HepG2 (cell line): ENCODE results near the gene MSMP. TPM values are rescaled to one million over a fixed set of nuclear protein-coding genes. Genes with fewer than 3 reads are reported as not detected.

Experiments
- ATF5 ChIP-seq: sonication (generic); formaldehyde crosslinking; IDR thresholded peaks from 2 replicates; pipeline ENCODE4 v1.4.0; 2020; ENCODE audit warnings: mild to moderate bottlenecking, low read depth, missing genetic modification reagents
- CREB1 ChIP-seq, 2 experiments: fragments of 450-650 bp in 1 of 2; IDR thresholded peaks; 2 replicates each; pipeline ENCODE4 v1.6.1; 2016 to 2017; ENCODE audit warnings: control low read depth in 1 of 2, mild to moderate bottlenecking in 1 of 2, missing compliant biosample characterization in 1 of 2, missing genetic modification characterization in 1 of 2
- MYPOP ChIP-seq: sonication (generic); formaldehyde crosslinking; IDR thresholded peaks from 2 replicates; pipeline ENCODE4 v1.8.1; 2023; ENCODE audit warnings: mild to moderate bottlenecking, moderate library complexity, missing genetic modification reagents
- NCOA1 ChIP-seq: sonication (generic); formaldehyde crosslinking; IDR thresholded peaks from 2 replicates; pipeline ENCODE4 v1.9.0; 2021; ENCODE audit warnings: missing genetic modification reagents
- PHF8 ChIP-seq: sonication (generic); formaldehyde crosslinking; IDR thresholded peaks from 2 replicates; pipeline ENCODE4 v1.5.0; 2020; ENCODE audit warnings: missing genetic modification reagents
- REST ChIP-seq, 2 experiments: IDR thresholded peaks; 2 replicates each; pipeline ENCODE4 v1.6.1; 2011 to 2012; ENCODE audit warnings: low read length in 2 of 2, borderline replicate concordance in 1 of 2, low read depth in 1 of 2, mild to moderate bottlenecking in 1 of 2, moderate library complexity in 1 of 2
- RFX3 ChIP-seq: IDR thresholded peaks from 2 replicates; pipeline ENCODE4 v1.6.1; 2016; ENCODE audit warnings: missing biosample characterization, missing genetic modification reagents
- THYN1 ChIP-seq: sonication (generic); formaldehyde crosslinking; IDR thresholded peaks from 2 replicates; pipeline ENCODE4 v1.8.1; 2023; ENCODE audit warnings: low read depth, mild to moderate bottlenecking, moderate library complexity, missing genetic modification reagents, borderline replicate concordance
- ZBTB34 ChIP-seq: sonication (generic); formaldehyde crosslinking; IDR thresholded peaks from 2 replicates; pipeline ENCODE4 v1.8.0; 2022; ENCODE audit warnings: mild to moderate bottlenecking, missing genetic modification reagents
- ZFAT ChIP-seq: sonication (generic); formaldehyde crosslinking; conservative IDR thresholded peaks from 2 replicates; pipeline ENCODE4 v1.8.1; 2023; ENCODE audit warnings: missing genetic modification reagents, inconsistent platforms
- ZFP36L2 ChIP-seq: sonication (generic); formaldehyde crosslinking; IDR thresholded peaks from 2 replicates; pipeline ENCODE4 v1.4.0; 2020; ENCODE audit warnings: missing genetic modification reagents
- ZKSCAN8 ChIP-seq: IDR thresholded peaks from 2 replicates; pipeline ENCODE4 v1.6.1; 2016; ENCODE audit warnings: borderline replicate concordance, missing genetic modification reagents, missing compliant biosample characterization
- ZNF276 ChIP-seq: sonication (generic); formaldehyde crosslinking; IDR thresholded peaks from 2 replicates; pipeline ENCODE4 v1.4.0; 2020; ENCODE audit warnings: mild to moderate bottlenecking, low read depth, missing genetic modification reagents
- ZNF441 ChIP-seq: sonication (generic); formaldehyde crosslinking; IDR thresholded peaks from 2 replicates; pipeline ENCODE4 v1.7.0; 2021; ENCODE audit warnings: missing genetic modification reagents, borderline replicate concordance
- ZNF597 ChIP-seq: sonication (generic); formaldehyde crosslinking; IDR thresholded peaks from 2 replicates; pipeline ENCODE4 v1.5.0; 2020; ENCODE audit warnings: missing genetic modification reagents
- ZNF598 ChIP-seq: sonication (generic); formaldehyde crosslinking; IDR thresholded peaks from 2 replicates; pipeline ENCODE4 v1.5.1; 2020; ENCODE audit warnings: mild to moderate bottlenecking, missing genetic modification reagents, borderline replicate concordance
- ZNF672 ChIP-seq: sonication (generic); formaldehyde crosslinking; IDR thresholded peaks from 2 replicates; pipeline ENCODE4 v1.8.1; 2022; ENCODE audit warnings: missing genetic modification reagents
- ZNF7 ChIP-seq: IDR thresholded peaks from 2 replicates; pipeline ENCODE4 v1.6.1; 2016; ENCODE audit warnings: missing biosample characterization, missing genetic modification reagents
- ZNF75D ChIP-seq: sonication (generic); formaldehyde crosslinking; IDR thresholded peaks from 2 replicates; pipeline ENCODE4 v1.8.1; 2023; ENCODE audit warnings: missing genetic modification reagents, mild to moderate bottlenecking, borderline replicate concordance
- polyA plus RNA-seq, 8 experiments: library from polyadenylated mRNA; depleted of rRNA in 3 of 8; stranded (reverse) in 7 of 8; unstranded in 1 of 8; fragments of >200 nt; fragmentation: Illumina TruSeq in 4 of 8; extraction: Trizol in 4 of 8; gene quantifications; 2 replicates each; pipeline versions ENCODE4 v1.2.1 to v1.2.3, GENCODE V29; 2011 to 2016; ENCODE audit warnings: low read depth in 4 of 8, missing spikeins in 1 of 8, mixed read lengths in 1 of 8; ENCODE audit not compliant: insufficient read depth in 1 of 8
- total RNA-seq, 5 experiments: library from RNA; depleted of rRNA; stranded (reverse); fragments of >200 nt; fragmentation: Illumina TruSeq; extraction: Trizol; gene quantifications; 2 replicates each; pipeline ENCODE4 v1.2.3, GENCODE V29; 2016; ENCODE audit warnings: low read depth in 1 of 5

Gene MSMP
- total and polyA plus RNA-seq, 2 of the 13 experiments (the other 11 are each of a cell fraction or from before 2014, with no cell fraction given) = 0.24 to 0.46 TPM

GRCh38 chr9:35749515-35750255 lies 4.4 kb downstream of the MSMP start (continued):
- TF ChIP-seq MYPOP (CRISPR knock-in tag) (no peak; the same call in 1 of the 2 replicates), THYN1 (CRISPR knock-in tag) (no peak), ZBTB34 (0 out of 2 replicates have a peak, but pooled peaks have one; percentile 40), PHF8 (no peak), CREB1 (IDR thresholded peaks at IDR 0.05) (no peak), CREB1 (CRISPR knock-in tag; IDR thresholded peaks at IDR 0.05) (no peak), ZNF598 (CRISPR knock-in tag) (no peak), ZNF276 (CRISPR knock-in tag) (peak; percentile 20), ZNF441 (no peak), ZFP36L2 (CRISPR knock-in tag) (no peak), ZKSCAN8 (CRISPR knock-in tag) (no peak), RFX3 (no peak), REST (IDR thresholded peaks at IDR 0.05; ENCODE audit: borderline replicate concordance in 1 of 2, low read depth in 1 of 2, low read length in 2 of 2) (no peak), NCOA1 (CRISPR knock-in tag) (no peak), ZNF7 (CRISPR knock-in tag) (no peak), ATF5 (CRISPR knock-in tag) (no peak; the same call in 1 of the 2 replicates), ZNF597 (CRISPR knock-in tag) (no peak), ZNF75D (no peak), ZFAT (no peak), ZNF672 (CRISPR knock-in tag) (no peak)
